CMK (cell line): Measurements from ENCODE around the gene MRPL17.

Source experiments
- DNase-seq: peaks from one replicate; pipeline ENCODE4 v3.0.0-alpha.2; 2010; ENCODE audit warnings: low read depth

Gene MRPL17

GRCh38 chr11:6682591-6682935 lies 577 bp downstream of the MRPL17 start:
- no peak for DNase-seq

- DNase-seq = peak; percentile 34
Measured at GRCh38 chr11:6681949-6682348, 1.2 kb downstream of the MRPL17 start.

GRCh38 chr11:6681505-6681904 lies 1.6 kb downstream of the MRPL17 start:
- DNase-seq = no peak

GRCh38 chr11:6677018-6677417 lies 6.1 kb downstream of the MRPL17 start:
- no peak for DNase-seq

- no peak for DNase-seq
Measured at GRCh38 chr11:6674862-6675261, 8.3 kb downstream of the MRPL17 start.

- DNase-seq = no peak
Measured at GRCh38 chr11:6674219-6674597, 8.9 kb downstream of the MRPL17 start.

GRCh38 chr11:6673523-6674218 lies 9.5 kb downstream of the MRPL17 start:
- DNase-seq = no peak

GRCh38 chr11:6671991-6672390 lies 11.1 kb downstream of the MRPL17 start:
- no peak for DNase-seq

GRCh38 chr11:6670202-6670830 lies 12.8 kb downstream of the MRPL17 start:
- DNase-seq = no peak

GRCh38 chr11:6667733-6668374 lies 15.3 kb downstream of the MRPL17 start:
- no peak for DNase-seq

- no peak for DNase-seq
Measured at GRCh38 chr11:6666302-6667183, 16.6 kb downstream of the MRPL17 start.

- DNase-seq = no peak
Measured at GRCh38 chr11:6664551-6664950, 18.6 kb downstream of the MRPL17 start.

GRCh38 chr11:6663794-6664469 lies 19.2 kb downstream of the MRPL17 start:
- no peak for DNase-seq

GRCh38 chr11:6660712-6661111 lies 22.4 kb downstream of the MRPL17 start:
- no peak for DNase-seq

- DNase-seq = no peak
Measured at GRCh38 chr11:6658647-6659046, 24.5 kb downstream of the MRPL17 start.

- DNase-seq = no peak
Measured at GRCh38 chr11:6657346-6657745, 25.8 kb downstream of the MRPL17 start.

- DNase-seq = no peak
Measured at GRCh38 chr11:6656936-6657335, 26.2 kb downstream of the MRPL17 start.

- DNase-seq = no peak
Measured at GRCh38 chr11:6656584-6656915, 26.6 kb downstream of the MRPL17 start.

GRCh38 chr11:6655790-6656583 lies 27.2 kb downstream of the MRPL17 start, which contains the start of gene DCHS1:
TSS of gene DCHS1 (minus strand) at chr11:6655809. CDS start at chr11:6641613, 14,196 bp downstream.
- no peak for DNase-seq

- DNase-seq = no peak
Measured at GRCh38 chr11:6655020-6655789, 27.9 kb downstream of the MRPL17 start.
